Panc1 (cell line): ENCODE results near the gene SRGAP2B. TPM values are rescaled to one million over a fixed set of nuclear protein-coding genes. Genes with fewer than 3 reads are reported as not detected.
"Not testable (repeated sequence)": the region's sequence is repeated elsewhere in the genome, so short reads cannot be mapped to it uniquely, and the experiment has no call there.

ENCODE experiments used
- ATAC-seq: fragments of 200-7000 bp; cut with Tn5 transposase; 2 replicates; pipeline ENCODE4 v1.9.1; 2020; ENCODE audit warnings: mild to moderate bottlenecking, moderate library complexity
- BruUV-seq: library from RNA; stranded (reverse); fragments of 400-500 nt; replicated peaks from 2 replicates; lab custom pipeline; 2021; lab: Mats Ljungman, UMichigan
- CTCF ChIA-PET: fragments of 300-600 bp; sonication (Branson Sonifier 250); formaldehyde crosslinking; loops from one replicate; lab custom pipeline; 2022; ENCODE audit warnings: antibody characterized with exemption; lab: Charles Lee
- POLR2A ChIA-PET: fragments of 300-600 bp; sonication (Branson Sonifier 250); formaldehyde crosslinking; loops from one replicate; lab custom pipeline; 2022; ENCODE audit warnings: antibody characterized with exemption; lab: Charles Lee
- DNase-seq: peaks from one replicate; pipeline ENCODE4 v3.0.0-alpha.2; 2010; ENCODE audit warnings: low read depth, low spot score
- H3K27ac ChIP-seq: 2 replicates; pipeline ENCODE4 v1.5.1; 2011; ENCODE audit warnings: mild to moderate bottlenecking, low read length, inconsistent platforms
- H3K27me3 ChIP-seq: fragments of 200-500 bp; sonication (Bioruptor generic); 2 replicates; pipeline ENCODE4 v1.6.0; 2014; ENCODE audit warnings: low read length, inconsistent platforms; ENCODE audit not compliant: control insufficient read depth, insufficient read depth
- H3K36me3 ChIP-seq: fragments of 200-500 bp; sonication (Bioruptor generic); 2 replicates; pipeline ENCODE4 v1.5.1; 2014; ENCODE audit warnings: inconsistent platforms, mild to moderate bottlenecking, low read length, moderate library complexity; ENCODE audit not compliant: control insufficient read depth, insufficient read depth
- H3K4me1 ChIP-seq: 2 replicates; pipeline ENCODE4 v1.5.1; 2011; ENCODE audit warnings: inconsistent platforms, mild to moderate bottlenecking, low read length, moderate library complexity; ENCODE audit not compliant: control insufficient read depth, insufficient read depth
- H3K4me3 ChIP-seq, 2 experiments: 2 replicates each; pipeline ENCODE4 v1.5.1; 2011 to 2012; ENCODE audit warnings: low read depth in 2 of 2, low read length in 2 of 2, mild to moderate bottlenecking in 2 of 2, inconsistent platforms in 1 of 2, moderate library complexity in 1 of 2
- H3K9me3 ChIP-seq: fragments of 200-500 bp; sonication (Bioruptor generic); 2 replicates; pipeline ENCODE4 v1.5.1; 2014; ENCODE audit warnings: low read depth, mild to moderate bottlenecking, inconsistent platforms, low read length, moderate library complexity; ENCODE audit not compliant: control insufficient read depth, insufficient read depth
- in situ Hi-C: cut with HindIII; loops from 2 replicates; pipeline ENCODE4 v1.10.0; 2016; ENCODE audit warnings: low sequenced_read_pairs, low pct_unique_long_range_greater_than_20kb
- intact Hi-C: fragments of 100-400 bp; cut with micrococcal nuclease; formaldehyde crosslinking; loops from one replicate; pipeline ENCODE4 v1.10.0; 2022; ENCODE audit not compliant: unreplicated experiment
- total RNA-seq: library from RNA; stranded (reverse); gene quantifications from one replicate; pipeline ENCODE4 v1.2.1, GENCODE V29; 2021; ENCODE audit not compliant: unreplicated experiment

The SRGAP2B gene
- total RNA-seq, 1 experiment from 2014 or later, result 42.4 TPM

- DNase-seq, H3K4me1 ChIP-seq, in situ Hi-C loops, intact Hi-C loops, POLR2A ChIA-PET, ATAC-seq, BruUV-seq, H3K36me3 ChIP-seq, H3K27ac ChIP-seq, CTCF ChIA-PET, H3K4me3 ChIP-seq, H3K27me3 ChIP-seq, H3K9me3 ChIP-seq: not testable (repeated sequence)
Measured at GRCh38 chr1:145008388-145008787, 86.7 kb downstream of the SRGAP2B start.

GRCh38 chr1:145005142-145005541 is 90.0 kb downstream of the SRGAP2B start:
- H3K27me3 ChIP-seq, CTCF ChIA-PET, DNase-seq, ATAC-seq, in situ Hi-C loops, BruUV-seq, H3K9me3 ChIP-seq, H3K4me1 ChIP-seq, H3K4me3 ChIP-seq, H3K27ac ChIP-seq, POLR2A ChIA-PET, intact Hi-C loops, H3K36me3 ChIP-seq: not testable (repeated sequence)

- ATAC-seq, BruUV-seq, H3K4me3 ChIP-seq, H3K27ac ChIP-seq, CTCF ChIA-PET, intact Hi-C loops, H3K9me3 ChIP-seq, DNase-seq, POLR2A ChIA-PET, H3K36me3 ChIP-seq, H3K27me3 ChIP-seq, H3K4me1 ChIP-seq, in situ Hi-C loops: not testable (repeated sequence)
Measured at GRCh38 chr1:145001381-145001780, 93.7 kb downstream of the SRGAP2B start.

GRCh38 chr1:145000743-145001326 is 94.3 kb downstream of the SRGAP2B start:
- H3K9me3 ChIP-seq, BruUV-seq, CTCF ChIA-PET, H3K27ac ChIP-seq, in situ Hi-C loops, DNase-seq, ATAC-seq, H3K4me3 ChIP-seq, intact Hi-C loops, H3K36me3 ChIP-seq, H3K27me3 ChIP-seq, POLR2A ChIA-PET, H3K4me1 ChIP-seq: not testable (repeated sequence)

- H3K27me3 ChIP-seq, BruUV-seq, H3K4me3 ChIP-seq, CTCF ChIA-PET, H3K36me3 ChIP-seq, intact Hi-C loops, in situ Hi-C loops, ATAC-seq, H3K4me1 ChIP-seq, H3K9me3 ChIP-seq, POLR2A ChIA-PET, H3K27ac ChIP-seq, DNase-seq: not testable (repeated sequence)
Measured at GRCh38 chr1:145000074-145000742, 94.9 kb downstream of the SRGAP2B start.

GRCh38 chr1:144998981-144999273 is 96.2 kb downstream of the SRGAP2B start:
- ATAC-seq, H3K4me1 ChIP-seq, H3K4me3 ChIP-seq, H3K27ac ChIP-seq, CTCF ChIA-PET, DNase-seq, in situ Hi-C loops, POLR2A ChIA-PET, H3K36me3 ChIP-seq, H3K9me3 ChIP-seq, BruUV-seq, H3K27me3 ChIP-seq, intact Hi-C loops: not testable (repeated sequence)

- H3K9me3 ChIP-seq, H3K36me3 ChIP-seq, ATAC-seq, H3K4me3 ChIP-seq, H3K4me1 ChIP-seq, H3K27me3 ChIP-seq, CTCF ChIA-PET, POLR2A ChIA-PET, in situ Hi-C loops, DNase-seq, intact Hi-C loops, BruUV-seq, H3K27ac ChIP-seq: not testable (repeated sequence)
Measured at GRCh38 chr1:144998134-144998980, 96.8 kb downstream of the SRGAP2B start.
